Activated CD8-positive, alpha-beta memory T cell treated with anti-CD3 and anti-CD28 coated beads for 1 hour (primary cell): ENCODE results near the gene RSPO1.

Experiments used
- DNase-seq, 2 donors: peaks; one replicate each; pipeline ENCODE4 v3.0.0-alpha.2; 2020; ENCODE audit warnings: low read depth in 1 of 2; ENCODE audit errors: extremely low read depth in 1 of 2

The RSPO1 gene

GRCh38 chr1:37574834-37575480 is 59.7 kb downstream of the RSPO1 start:
- no peak for DNase-seq

- DNase-seq = no peak
Observed at GRCh38 chr1:37570528-37571334, 64.0 kb downstream of the RSPO1 start.

- DNase-seq = no peak
Observed at GRCh38 chr1:37567023-37567422, 67.7 kb downstream of the RSPO1 start.

GRCh38 chr1:37564892-37565291 is 69.8 kb downstream of the RSPO1 start:
- DNase-seq = no peak

- no peak for DNase-seq
Observed at GRCh38 chr1:37562984-37563383, 71.7 kb downstream of the RSPO1 start.
